ENCODE data around the gene ERICH4. TPM values are rescaled to one million over a fixed set of nuclear protein-coding genes. Genes with fewer than 3 reads are reported as not detected.

ERICH4 gene
- total and polyA plus RNA-seq, 2 of the 4 experiments (the other 2 are of a cell fraction): not detected

DNA sequence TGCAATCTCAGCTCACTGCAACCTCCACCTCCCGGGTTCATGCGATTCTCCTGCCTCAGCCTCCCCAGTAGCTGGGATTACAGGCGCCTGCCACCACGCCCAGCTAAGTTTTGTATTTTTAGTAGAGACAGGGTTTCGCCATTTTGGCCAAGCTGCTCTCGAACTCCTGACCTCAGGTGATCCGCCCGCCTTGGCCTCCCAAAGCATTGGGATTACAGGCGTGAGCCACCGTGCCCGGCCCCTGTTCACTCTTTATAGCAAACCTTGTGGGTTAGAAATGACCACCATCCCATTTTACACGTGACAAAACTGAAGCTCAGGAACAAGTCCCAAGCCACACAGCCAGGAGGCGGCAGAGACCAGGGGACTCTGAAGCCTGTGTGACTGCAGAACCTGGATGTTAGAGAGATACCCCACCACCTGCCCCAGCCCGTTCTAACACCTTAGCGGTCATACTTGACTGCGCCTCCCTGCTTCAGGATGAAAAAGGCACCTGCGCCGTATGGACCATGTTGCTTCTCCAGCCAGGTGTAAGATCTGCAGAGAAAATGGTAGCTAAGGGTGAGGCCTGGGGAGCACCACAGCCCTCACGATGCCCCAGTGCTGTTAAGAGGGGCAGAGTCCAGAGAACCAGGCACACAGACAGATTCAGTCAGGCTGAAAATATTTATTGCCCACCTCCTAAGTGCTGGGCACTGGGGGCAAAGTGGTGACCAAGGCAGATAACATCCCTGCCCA, 6.9 kb upstream of the ERICH4 start:
- no peak overlapping the region for H3K23ac ChIP-seq (ENCODE audit: low read depth, low read length)
- H4K5ac ChIP-seq (ENCODE audit: low read depth, low read length): no peak overlapping the region
- dilution Hi-C loops (cut with HindIII; ENCODE audit: low sequenced_read_pairs, unreplicated experiment) (no loop called here), in situ Hi-C loops (cut with MboI; ENCODE audit: low sequenced_read_pairs) (no loop called here), intact Hi-C loops (cut with micrococcal nuclease) (no loop called here)
- H3K79me1 ChIP-seq (ENCODE audit: low read depth in 1 of 2, low read length in 2 of 2): peaks cover 9 to 21% of the 10 kb centered on the region in 2 experiments
- no peak overlapping the region for H3K4me2 ChIP-seq (ENCODE audit: low read depth, low read length)
- no peak for TF ChIP-seq CEBPB (IDR thresholded peaks at IDR 0.05; ENCODE audit: low read depth, low read length)
- no peak for TF ChIP-seq NFE2L2 (IDR thresholded peaks at IDR 0.05; ENCODE audit: low read depth, low read length)
- no peak for TF ChIP-seq BHLHE40 (IDR thresholded peaks at IDR 0.05; ENCODE audit: low read depth, low read length)
- no peak for TF ChIP-seq FOS (IDR thresholded peaks at IDR 0.05; ENCODE audit: low read depth, low read length)
- TF ChIP-seq SMC3 (IDR thresholded peaks at IDR 0.05; ENCODE audit: low read depth, low read length): no peak
- TF ChIP-seq RFX5 (IDR thresholded peaks at IDR 0.05; ENCODE audit: low read depth, low read length): no peak
- TF ChIP-seq MAZ (IDR thresholded peaks at IDR 0.05; ENCODE audit: borderline replicate concordance, low read depth, low read length): no peak
- TF ChIP-seq, protein P1, sequence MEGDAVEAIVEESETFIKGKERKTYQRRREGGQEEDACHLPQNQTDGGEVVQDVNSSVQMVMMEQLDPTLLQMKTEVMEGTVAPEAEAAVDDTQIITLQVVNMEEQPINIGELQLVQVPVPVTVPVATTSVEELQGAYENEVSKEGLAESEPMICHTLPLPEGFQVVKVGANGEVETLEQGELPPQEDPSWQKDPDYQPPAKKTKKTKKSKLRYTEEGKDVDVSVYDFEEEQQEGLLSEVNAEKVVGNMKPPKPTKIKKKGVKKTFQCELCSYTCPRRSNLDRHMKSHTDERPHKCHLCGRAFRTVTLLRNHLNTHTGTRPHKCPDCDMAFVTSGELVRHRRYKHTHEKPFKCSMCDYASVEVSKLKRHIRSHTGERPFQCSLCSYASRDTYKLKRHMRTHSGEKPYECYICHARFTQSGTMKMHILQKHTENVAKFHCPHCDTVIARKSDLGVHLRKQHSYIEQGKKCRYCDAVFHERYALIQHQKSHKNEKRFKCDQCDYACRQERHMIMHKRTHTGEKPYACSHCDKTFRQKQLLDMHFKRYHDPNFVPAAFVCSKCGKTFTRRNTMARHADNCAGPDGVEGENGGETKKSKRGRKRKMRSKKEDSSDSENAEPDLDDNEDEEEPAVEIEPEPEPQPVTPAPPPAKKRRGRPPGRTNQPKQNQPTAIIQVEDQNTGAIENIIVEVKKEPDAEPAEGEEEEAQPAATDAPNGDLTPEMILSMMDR (conservative IDR thresholded peaks at IDR 0.05; ENCODE audit: low read depth, low read length): no peak
- no peak for TF ChIP-seq RAD21 (IDR thresholded peaks at IDR 0.05; ENCODE audit: low read length)
- TF ChIP-seq, protein P2, sequence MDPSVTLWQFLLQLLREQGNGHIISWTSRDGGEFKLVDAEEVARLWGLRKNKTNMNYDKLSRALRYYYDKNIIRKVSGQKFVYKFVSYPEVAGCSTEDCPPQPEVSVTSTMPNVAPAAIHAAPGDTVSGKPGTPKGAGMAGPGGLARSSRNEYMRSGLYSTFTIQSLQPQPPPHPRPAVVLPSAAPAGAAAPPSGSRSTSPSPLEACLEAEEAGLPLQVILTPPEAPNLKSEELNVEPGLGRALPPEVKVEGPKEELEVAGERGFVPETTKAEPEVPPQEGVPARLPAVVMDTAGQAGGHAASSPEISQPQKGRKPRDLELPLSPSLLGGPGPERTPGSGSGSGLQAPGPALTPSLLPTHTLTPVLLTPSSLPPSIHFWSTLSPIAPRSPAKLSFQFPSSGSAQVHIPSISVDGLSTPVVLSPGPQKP (IDR thresholded peaks at IDR 0.05; ENCODE audit: borderline replicate concordance, low read depth, low read length): no peak
- TF ChIP-seq MXI1 (IDR thresholded peaks at IDR 0.05; ENCODE audit: borderline replicate concordance, low read depth, low read length): no peak
- no peak for TF ChIP-seq POLR2A (IDR thresholded peaks at IDR 0.05; ENCODE audit: low read depth, low read length)
- TF ChIP-seq, protein P3, sequence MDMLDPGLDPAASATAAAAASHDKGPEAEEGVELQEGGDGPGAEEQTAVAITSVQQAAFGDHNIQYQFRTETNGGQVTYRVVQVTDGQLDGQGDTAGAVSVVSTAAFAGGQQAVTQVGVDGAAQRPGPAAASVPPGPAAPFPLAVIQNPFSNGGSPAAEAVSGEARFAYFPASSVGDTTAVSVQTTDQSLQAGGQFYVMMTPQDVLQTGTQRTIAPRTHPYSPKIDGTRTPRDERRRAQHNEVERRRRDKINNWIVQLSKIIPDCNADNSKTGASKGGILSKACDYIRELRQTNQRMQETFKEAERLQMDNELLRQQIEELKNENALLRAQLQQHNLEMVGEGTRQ (IDR thresholded peaks at IDR 0.05; ENCODE audit: low read depth, low read length): no peak
- no peaks in the 10 kb centered on the region for H3K27me3 ChIP-seq (ENCODE audit: control insufficient read depth, insufficient read depth, low read length)
- H3K56ac ChIP-seq (ENCODE audit: extremely low read depth, insufficient read depth, low read length): no peak overlapping the region
- H3K27ac ChIP-seq (ENCODE audit: insufficient read depth, low read length): no peak overlapping the region
- H3K36me3 ChIP-seq (ENCODE audit: control insufficient read depth, insufficient read depth, low read length): peaks cover 28% of the 10 kb centered on the region
- no peaks in the 10 kb centered on the region; the same call in 1 of the 2 replicates for H3K4me1 ChIP-seq (ENCODE audit: control insufficient read depth, insufficient read depth, low read length)
- H2AK5ac ChIP-seq (ENCODE audit: low read depth, low read length): no peak overlapping the region
- H2BK120ac ChIP-seq (ENCODE audit: low read depth, low read length): no peak overlapping the region
- H2BK15ac ChIP-seq (ENCODE audit: low read depth, low read length): no peak overlapping the region
- H3K18ac ChIP-seq (ENCODE audit: low read depth, low read length): no peak overlapping the region
- WGBS, 2 experiments (ENCODE audit: extremely low coverage in 2 of 2, insufficient read length in 1 of 2): 95% methylated on average over 3 of the region's 19 CpGs; no CpG with 5 or more reads in 1 of the 2 experiments
- no peak overlapping the region for H3K4ac ChIP-seq (ENCODE audit: low read depth, low read length)
- H4K8ac ChIP-seq (ENCODE audit: low read depth in 2 of 2, low read length in 2 of 2): no peak overlapping the region
- H3K9ac ChIP-seq (ENCODE audit: low read depth, low read length): no peak overlapping the region
- POLR2A ChIA-PET (ENCODE audit: unreplicated experiment): no interaction called here
- no peaks in the 10 kb centered on the region for H4K20me1 ChIP-seq (ENCODE audit: insufficient read depth, low read length)
- no peak overlapping the region for H3K14ac ChIP-seq (replicated peaks; ENCODE audit: low read depth, low read length)
- H2BK20ac ChIP-seq (ENCODE audit: low read depth, low read length): no peak overlapping the region
- ATAC-seq (ENCODE audit: low read depth): no peak
- no peak for DNase-seq
- no peaks in the 10 kb centered on the region for H3K9me3 ChIP-seq (ENCODE audit: control insufficient read depth, insufficient read depth, low read length)
- no peak overlapping the region for H4K91ac ChIP-seq (ENCODE audit: insufficient read depth, low read depth, low read length)
- H2AFZ ChIP-seq (replicated peaks; ENCODE audit: low read length, poor library complexity): no peak overlapping the region
- H3K4me3 ChIP-seq (ENCODE audit: insufficient read depth, low read depth, low read length): no peak overlapping the region
- no peak overlapping the region for H2AK9ac ChIP-seq (replicated peaks; ENCODE audit: low read depth, low read length, poor library complexity)
- CTCF ChIA-PET: no interaction called here
- no peak overlapping the region for H2BK5ac ChIP-seq (ENCODE audit: low read depth, low read length, poor library complexity, severe bottlenecking)
- no peaks in the 10 kb centered on the region; the same call in 1 of the 2 replicates for H3K9me1 ChIP-seq (ENCODE audit: insufficient read depth, low read length)
- no TSS peak for BruUV-seq (replicated peaks)
